HPDE6-E6E7 (cell line): Measurements from ENCODE around the gene HEATR5A.
A peak's percentile ranks its signal among the peaks of the same experiment; 100 is the strongest.
"Not testable (repeated sequence)": the region's sequence is repeated elsewhere in the genome, so short reads cannot be mapped to it uniquely, and the experiment has no call there.

Experiments used
- DNase-seq: peaks from one replicate; pipeline ENCODE4 v3.0.0; 2011; ENCODE audit warnings: missing footprints; ENCODE audit errors: extremely low spot score

Gene HEATR5A

DNA sequence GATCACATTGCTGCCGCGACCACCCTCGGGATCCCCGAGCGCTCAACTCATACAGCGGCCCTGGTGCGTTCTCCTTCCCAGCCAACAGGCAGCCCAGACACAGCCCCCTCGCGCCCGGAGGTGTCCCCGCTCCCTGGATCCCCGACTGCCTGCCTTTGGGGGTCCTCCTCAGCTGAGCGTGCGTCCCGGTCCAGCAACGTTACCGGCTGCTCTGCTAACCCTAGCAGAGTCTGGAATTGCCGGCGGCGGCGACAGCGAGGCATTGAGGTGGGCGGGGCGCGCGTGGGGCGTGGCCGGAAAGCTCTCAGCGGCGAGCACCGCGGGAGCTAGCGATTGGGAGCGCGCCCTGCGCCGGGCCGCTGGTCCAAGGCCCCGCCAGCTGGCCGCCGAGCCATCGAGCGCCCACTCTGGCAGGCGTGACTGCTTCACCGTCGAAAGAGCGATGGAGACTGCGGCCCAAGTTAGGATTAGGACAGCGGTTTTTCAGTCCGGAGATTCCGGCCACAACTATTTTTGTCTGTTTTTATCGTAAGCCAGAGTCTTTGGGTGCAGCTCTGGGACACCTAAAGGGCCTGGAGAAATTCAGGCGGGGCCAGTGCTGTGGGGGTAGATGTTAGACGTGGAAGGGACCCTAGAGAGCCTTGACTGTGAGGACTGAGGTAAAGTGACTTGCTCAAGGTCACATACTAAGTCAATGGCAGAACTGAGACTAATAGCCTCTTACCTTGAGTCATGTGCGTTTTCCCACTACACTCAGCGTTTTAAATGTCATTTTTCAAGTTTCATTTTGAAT, at the start of gene HEATR5A:
HEATR5A (minus strand) TSS at position 232 of the 793 bp plus-strand sequence. CDS start 17,575 bp downstream, outside the sequence.
- DNase-seq, result peak; percentile 88

DNA sequence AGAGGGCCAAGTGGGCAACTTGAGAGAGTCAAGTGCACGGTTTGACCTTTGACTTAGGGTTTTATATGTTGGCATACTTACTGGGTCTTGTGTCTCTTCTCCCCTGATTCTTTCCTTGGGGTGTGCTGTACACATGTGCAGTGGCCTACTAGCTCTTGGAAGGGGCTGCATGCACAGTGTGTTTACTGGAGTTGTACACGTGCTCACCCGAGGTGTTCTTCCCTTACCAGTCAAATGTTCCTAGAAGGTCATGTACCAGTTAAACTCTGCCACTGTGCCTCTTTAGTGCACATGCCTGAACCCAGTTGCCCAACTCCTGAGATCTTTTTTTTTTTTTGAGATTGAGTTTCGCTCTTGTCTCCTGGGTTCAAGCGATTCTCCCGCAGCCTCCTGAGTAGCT, 46.2 kb upstream of the HEATR5A start:
- no peak for DNase-seq

DNA sequence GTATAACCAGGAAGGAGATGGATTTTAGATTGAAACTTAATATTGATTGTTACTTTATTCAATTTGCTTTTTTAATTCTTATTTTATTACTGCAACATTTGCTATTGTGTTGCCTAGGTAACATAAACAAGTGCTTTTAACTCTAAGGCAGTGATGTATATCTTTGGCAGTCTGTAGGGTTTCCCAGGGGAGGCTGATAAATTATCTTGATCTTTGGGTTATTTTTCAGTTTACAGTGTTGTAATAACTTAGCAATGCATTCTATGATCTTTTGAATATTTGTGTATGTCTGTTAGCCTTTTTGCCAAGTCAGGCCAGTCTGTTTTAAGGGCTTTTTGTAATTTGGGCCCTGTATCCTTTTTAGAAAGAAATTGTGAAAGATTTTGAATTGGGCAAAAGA, 44.8 kb upstream of the HEATR5A start:
- no peak for DNase-seq

- DNase-seq, result not testable (repeated sequence)
Measured at GRCh38 chr14:31462450-31462849, 42.1 kb upstream of the HEATR5A start.

GRCh38 chr14:31461545-31461944, 41.2 kb upstream of the HEATR5A start:
- no peak for DNase-seq

DNA sequence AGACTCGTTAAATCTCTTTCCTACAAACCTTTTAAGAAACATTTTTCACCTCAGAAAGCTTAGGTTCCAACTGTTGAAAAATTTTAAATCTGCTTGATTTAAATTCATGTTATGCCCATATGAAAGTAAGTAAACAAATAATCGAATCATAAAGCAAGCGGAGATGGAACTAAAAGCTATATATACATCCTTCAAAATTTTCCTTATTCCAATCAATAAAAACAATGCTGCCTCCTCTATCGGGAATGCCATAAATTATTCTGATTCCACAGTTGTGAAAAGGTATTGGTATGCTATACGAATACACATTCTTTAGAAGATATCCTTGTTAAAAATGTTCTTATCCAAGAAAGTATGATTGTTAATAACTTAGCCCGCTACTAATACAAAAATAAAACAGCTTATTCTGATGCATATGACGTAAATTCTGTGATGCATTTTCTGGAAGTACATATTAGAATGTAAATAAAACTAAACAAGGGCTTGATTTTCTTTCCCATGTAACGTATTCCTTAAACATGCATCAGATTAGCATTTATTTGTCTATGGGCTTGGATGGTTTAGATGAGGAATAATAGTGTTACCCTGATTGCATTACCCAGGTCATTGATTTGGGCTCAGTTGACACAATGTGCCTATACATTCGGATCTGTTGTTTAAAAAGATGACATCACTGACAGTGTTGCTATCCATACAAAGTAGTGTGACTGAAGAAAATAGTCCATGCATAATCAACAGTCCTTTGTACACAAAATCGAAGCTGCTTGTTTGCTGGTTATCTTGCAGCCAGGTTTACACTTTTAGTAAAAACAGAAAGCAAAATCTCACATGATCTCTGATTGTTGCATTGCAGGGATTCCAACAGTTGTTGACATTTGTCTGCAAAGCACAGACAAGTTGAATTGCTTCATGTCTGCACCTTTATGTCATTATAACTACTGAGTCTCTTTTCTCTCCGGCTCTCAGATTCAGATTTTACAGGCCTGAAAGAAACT, 37.6 kb upstream of the HEATR5A start:
- DNase-seq, result no peak

DNA sequence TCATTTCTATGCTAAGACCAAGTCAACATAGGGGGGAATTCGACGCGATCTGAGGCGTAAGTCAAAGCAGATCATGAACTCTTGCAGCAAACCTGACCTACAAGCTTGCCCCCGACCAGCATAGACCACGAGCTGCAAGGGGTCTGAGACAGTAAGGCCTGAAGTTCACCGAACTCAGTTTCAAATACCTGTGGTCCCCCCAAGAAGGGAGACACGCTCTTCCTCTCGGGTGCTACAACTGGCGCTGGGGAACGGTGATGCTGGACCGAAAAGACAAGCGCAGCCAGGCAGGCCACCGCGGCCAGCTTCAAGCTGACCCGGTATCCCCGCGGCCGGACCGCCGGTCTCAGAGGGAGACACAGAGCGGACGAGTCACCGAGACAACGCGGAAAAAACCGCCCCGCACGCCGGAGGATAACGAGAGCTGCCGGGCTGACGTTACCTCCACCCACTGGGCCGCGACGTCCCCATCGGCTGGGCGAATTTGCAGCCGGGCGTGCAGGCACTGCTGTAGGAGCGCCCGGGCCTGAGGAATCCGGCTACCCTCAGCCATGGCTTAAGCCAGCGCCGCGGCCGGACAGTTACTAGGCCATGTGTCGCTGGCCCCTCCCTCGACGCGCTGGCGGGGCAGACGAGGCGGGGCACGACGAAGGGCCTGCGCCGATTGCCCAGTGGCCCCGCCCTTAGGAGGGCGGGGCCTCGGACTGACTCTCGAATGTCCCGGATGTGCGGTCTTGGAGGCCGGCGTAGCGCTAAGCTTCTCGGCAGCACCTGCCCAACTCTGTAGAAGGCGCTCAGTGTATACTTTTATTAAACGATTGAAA, 36.7 kb upstream of the HEATR5A start, which contains the start of gene DTD2:
DTD2 (minus strand) TSS at position 666 of the 824 bp plus-strand sequence; CDS start at position 553, 113 bp downstream.
- DNase-seq, result peak; percentile 88

DNA sequence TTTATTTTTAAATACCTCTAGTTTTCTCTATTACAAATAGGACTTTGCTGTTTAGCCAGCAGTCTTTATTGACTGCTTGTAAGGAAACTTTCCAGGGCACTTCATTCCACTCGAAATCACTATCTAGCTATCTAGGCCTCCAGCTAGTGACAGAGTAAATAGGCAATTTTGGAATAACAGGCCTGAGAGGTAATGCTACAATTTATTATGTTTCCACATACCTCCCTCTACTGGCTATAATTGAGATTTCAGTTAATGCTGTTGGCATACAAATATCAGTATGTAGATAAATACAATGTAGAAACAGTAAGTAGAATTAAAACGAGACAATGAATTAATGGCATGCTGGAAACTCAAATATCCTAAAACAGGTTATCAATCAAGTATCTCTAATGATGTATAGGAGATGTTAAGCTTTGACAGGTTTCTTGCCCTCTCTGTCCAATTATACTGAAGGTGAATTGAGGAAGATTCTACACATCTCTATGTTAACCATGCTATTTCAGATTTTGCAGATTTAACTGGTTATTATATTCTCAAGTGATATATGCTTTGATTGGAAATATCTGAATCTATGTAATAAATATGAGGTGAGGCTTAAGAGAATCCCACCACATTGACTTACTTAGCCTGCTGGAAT, 29.7 kb upstream of the HEATR5A start:
- DNase-seq, result no peak

GRCh38 chr14:31449136-31449535, 28.8 kb upstream of the HEATR5A start:
- no peak for DNase-seq

- DNase-seq, result no peak
Measured at GRCh38 chr14:31445703-31446102, 25.4 kb upstream of the HEATR5A start.

DNA sequence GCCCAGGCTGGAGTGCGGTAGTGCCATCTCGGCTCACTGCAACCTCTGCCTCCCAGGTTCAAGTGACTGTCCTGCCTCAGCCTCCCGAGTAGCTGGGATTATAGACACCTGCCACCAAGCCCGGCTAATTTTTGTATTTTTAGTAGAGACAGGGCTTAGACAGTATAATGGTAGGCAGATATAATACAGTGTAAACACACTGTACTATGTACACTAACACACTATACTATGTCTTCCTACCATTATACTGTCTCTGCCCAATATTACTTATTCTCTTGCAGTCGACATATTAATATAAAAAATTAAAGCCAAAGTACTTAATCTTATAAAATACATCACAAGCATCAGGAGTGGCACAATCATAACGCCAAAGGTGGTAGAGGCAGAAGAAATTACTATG, 21.9 kb upstream of the HEATR5A start:
- DNase-seq, result no peak

DNA sequence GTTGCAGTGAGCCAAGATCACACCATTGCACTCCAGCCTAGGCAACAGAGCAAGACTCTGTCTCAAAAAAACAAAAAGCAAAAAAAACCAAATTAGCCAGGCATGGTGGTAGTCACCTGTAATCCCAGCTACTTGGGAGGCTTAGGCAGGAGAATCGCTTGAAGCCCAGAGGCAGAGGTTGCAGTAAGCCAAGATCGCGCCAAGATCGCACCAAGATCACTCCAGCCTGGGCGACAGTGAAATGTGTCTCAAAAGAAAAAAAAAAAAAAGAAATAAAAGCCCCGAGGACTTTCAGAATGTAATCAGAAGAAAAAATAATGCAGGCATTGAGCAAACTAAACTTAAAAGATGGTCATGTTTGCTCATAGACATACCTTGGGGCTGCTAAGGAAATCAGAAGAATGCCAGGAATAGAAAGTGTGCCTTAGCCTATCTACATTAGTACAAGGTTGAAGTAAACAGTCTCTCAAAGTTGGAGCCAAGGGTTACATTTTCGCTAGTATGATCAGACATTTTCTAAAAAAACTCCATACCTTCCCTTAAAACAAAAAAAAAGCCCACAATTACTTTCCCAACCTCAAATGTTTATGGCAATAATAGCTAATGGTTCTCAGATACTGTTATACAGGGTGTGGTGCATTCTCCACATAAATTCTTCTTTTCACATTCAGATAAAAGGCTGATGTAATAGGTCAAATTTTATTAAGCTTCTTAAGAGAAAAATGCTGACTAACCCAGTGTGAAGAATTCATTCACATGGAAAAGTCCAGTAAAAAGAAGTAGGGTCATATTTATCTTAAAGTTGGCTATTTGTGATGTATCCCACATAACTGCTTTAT, 21.1 kb upstream of the HEATR5A start:
- DNase-seq, result no peak

- no peak for DNase-seq
Measured at GRCh38 chr14:31440280-31440679, 19.9 kb upstream of the HEATR5A start.

DNA sequence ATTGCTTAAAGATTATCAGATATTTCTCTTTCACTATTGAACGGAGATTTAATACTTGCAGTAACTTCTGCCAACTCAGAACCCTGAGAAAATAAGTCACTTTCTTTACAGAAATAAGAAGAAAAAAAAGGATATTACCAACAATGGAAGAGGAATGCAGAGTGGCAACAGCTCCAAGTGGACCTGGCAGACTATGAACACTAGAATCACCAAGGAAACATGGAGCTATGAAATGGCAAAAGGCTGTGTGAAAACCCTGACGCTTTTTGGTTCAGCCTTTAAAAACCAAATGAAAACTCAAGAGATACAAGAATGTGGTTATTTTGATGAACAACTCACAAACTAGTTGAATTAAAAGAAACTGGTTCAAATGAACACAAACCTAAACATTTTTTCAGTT, 19.2 kb upstream of the HEATR5A start:
- no peak for DNase-seq

DNA sequence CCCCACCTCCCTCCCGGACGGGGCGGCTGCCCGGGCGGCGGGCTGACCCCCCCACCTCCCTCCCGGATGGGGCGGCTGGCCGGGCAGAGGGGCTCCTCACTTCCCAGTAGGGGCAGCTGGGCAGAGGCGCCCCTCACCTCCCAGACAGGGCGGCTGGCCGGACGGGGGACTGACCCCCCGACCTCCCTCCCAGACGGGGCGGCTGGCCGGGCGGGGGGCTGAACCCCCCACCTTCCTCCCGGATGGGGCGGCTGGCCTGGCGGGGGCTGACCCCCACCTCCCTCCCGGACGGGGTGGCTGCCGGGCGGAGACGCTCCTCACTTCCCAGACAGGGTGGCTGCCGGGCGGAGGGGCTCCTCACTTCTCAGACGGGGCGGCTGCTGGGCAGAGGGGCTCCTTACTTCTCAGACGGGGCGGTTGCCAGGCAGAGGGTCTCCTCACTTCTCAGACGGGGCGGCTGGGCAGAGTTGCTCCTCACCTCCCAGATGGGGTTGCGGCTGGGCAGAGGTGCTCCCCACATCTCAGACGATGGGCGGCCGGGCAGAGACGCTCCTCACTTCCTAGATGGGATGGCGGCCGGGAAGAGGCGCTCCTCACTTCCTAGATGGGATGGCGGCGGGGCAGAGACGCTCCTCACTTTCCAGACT, 16.8 kb upstream of the HEATR5A start:
- not testable (repeated sequence) for DNase-seq

GRCh38 chr14:31435276-31435675, 14.9 kb upstream of the HEATR5A start:
- DNase-seq, result no peak

DNA sequence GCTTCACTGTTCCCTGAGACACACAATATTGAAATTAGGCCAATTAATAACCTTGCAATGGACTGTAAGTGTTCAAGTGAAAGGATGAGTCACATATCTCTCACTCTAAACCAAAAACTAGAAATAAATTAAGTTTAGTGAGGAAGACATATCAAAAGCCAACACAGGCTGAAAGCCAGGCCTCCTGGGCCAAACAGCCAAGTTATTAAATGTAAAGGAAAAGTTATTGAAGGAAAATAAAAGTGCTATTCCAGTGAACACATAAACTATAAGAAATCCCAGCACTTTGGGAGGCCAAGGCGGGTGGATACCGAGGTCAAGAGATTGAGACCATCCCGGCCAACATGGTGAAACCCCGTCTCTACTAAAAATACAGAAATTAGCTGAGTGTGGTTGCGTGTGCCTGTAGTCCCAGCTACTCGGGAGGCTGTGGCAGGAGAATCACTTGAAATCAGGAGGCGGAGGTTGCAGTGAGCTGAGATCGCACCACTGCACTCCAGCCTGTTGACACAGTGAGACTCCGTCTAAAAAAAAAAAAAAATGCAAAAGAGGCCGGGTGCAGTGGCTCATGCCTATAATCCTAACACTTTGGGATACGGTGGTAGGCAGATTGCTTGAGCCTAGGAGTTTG, 10.4 kb upstream of the HEATR5A start:
- DNase-seq, result no peak

DNA sequence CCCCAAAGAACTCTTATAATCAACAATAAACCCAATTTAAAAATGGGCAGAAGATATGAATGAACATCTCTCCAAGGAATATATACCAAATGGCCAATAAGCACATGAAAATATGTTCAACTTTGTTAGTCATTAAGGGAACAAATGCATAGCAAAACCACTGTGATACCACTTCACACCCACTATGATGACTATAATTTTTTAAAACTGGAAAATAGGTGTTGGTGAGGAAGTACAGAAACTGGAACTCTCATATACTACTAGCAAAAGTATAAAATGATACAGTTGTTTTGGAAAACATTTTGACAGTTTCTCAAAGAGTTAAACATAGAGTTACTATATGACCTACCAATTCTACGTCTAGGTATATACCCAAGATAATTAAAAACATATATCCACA, 9.4 kb upstream of the HEATR5A start:
- no peak for DNase-seq

- no peak for DNase-seq
Measured at GRCh38 chr14:31428011-31428410, 7.7 kb upstream of the HEATR5A start.
